HepG2 (cell line): ENCODE data around the gene TGFA. TPM values are rescaled to one million over a fixed set of nuclear protein-coding genes. Genes with fewer than 3 reads are reported as not detected.
A peak's percentile ranks its signal among the peaks of the same experiment; 100 is the strongest.

ENCODE experiments used
- ATAC-seq: fragments of 200-7000 bp; cut with Tn5 transposase; 3 replicates; pipeline ENCODE4 v1.9.1; 2020; ENCODE audit warnings: mild to moderate bottlenecking, moderate library complexity
- BruUV-seq: library from RNA; stranded (reverse); fragments of 400-500 nt; replicated peaks from 2 replicates; lab custom pipeline; 2021; lab: Mats Ljungman, UMichigan
- CTCF ChIA-PET: fragments of 300-600 bp; formaldehyde crosslinking; extraction: SDS; loops from one replicate; lab custom pipeline; 2021; ENCODE audit warnings: low total read pairs, inconsistent platforms, low intra/inter-chr PET ratio; lab: Yijun Ruan, JAX
- POLR2A ChIA-PET: fragments of 350-600 bp; sonication (Branson Sonifier 250); formaldehyde crosslinking; loops from one replicate; lab custom pipeline; 2020; ENCODE audit warnings: antibody characterized with exemption, inconsistent platforms; lab: Yijun Ruan, JAX
- DNase-seq: peaks from one replicate; pipeline ENCODE4 v3.0.0-alpha.2; 2015; ENCODE audit warnings: low spot score
- FAIRE-seq: peaks from 3 replicates; lab custom pipeline; 2011; peaks lifted over from hg19 to GRCh38; lab: Jason Lieb, UNC
- H2AFZ ChIP-seq: one replicate; pipeline ENCODE4 v1.6.1; 2011; ENCODE audit warnings: low read length, inconsistent platforms
- H3K27ac ChIP-seq: fragments of 300-600 bp; 3 replicates; pipeline ENCODE4 v1.8.0; 2011; ENCODE audit warnings: mixed run types, mild to moderate bottlenecking, mixed read lengths, low read length, inconsistent platforms; ENCODE audit not compliant: insufficient read depth; ENCODE audit errors: extremely low read length
- H3K27me3 ChIP-seq, 2 experiments: fragments of 200-600 bp in 1 of 2; 2 replicates in 1 of 2; 3 replicates in 1 of 2; pipeline versions ENCODE4 v1.6.0 to v1.8.0; 2011; ENCODE audit warnings: low read length in 2 of 2, mild to moderate bottlenecking in 2 of 2, moderate library complexity in 2 of 2, inconsistent platforms in 1 of 2; ENCODE audit not compliant: insufficient read depth in 2 of 2, control insufficient read depth in 1 of 2
- H3K36me3 ChIP-seq, 2 experiments: fragments of 200-600 bp in 1 of 2; replicated peaks in 1 of 2; 2 replicates in 1 of 2; 3 replicates in 1 of 2; pipeline versions ENCODE4 v1.5.1 to v1.8.0; 2011; ENCODE audit warnings: low read length in 2 of 2, inconsistent platforms in 1 of 2; ENCODE audit not compliant: insufficient read depth in 2 of 2, control insufficient read depth in 1 of 2
- H3K4me1 ChIP-seq: 2 replicates; pipeline ENCODE4 v1.5.1; 2012; ENCODE audit warnings: low read length, inconsistent platforms; ENCODE audit not compliant: insufficient read depth
- H3K4me2 ChIP-seq: 2 replicates; pipeline ENCODE4 v1.6.0; 2011; ENCODE audit warnings: low read depth, low read length, inconsistent platforms
- H3K4me3 ChIP-seq, 3 experiments: fragments of 200-600 bp in 1 of 3; sonication (generic), shearing (Covaris generic) in 1 of 3; replicated peaks in 1 of 3; 2 replicates each; pipeline ENCODE4 v1.5.1; 2011 to 2016; ENCODE audit warnings: low read length in 3 of 3, inconsistent platforms in 2 of 3, low read depth in 2 of 3, mild to moderate bottlenecking in 2 of 3, control low read depth in 1 of 3, mixed read lengths in 1 of 3; ENCODE audit not compliant: insufficient read depth in 1 of 3
- H3K79me2 ChIP-seq: one replicate; pipeline ENCODE4 v1.6.1; 2011; ENCODE audit warnings: low read length, inconsistent platforms; ENCODE audit not compliant: insufficient read depth
- H3K9ac ChIP-seq: 2 replicates; pipeline ENCODE4 v1.6.0; 2011; ENCODE audit warnings: mild to moderate bottlenecking, low read depth, low read length, inconsistent platforms; ENCODE audit not compliant: insufficient read depth
- H3K9me3 ChIP-seq: 2 replicates; pipeline ENCODE4 v1.5.1; 2012; ENCODE audit warnings: mild to moderate bottlenecking, low read length
- H4K20me1 ChIP-seq: 2 replicates; pipeline ENCODE4 v1.6.0; 2011; ENCODE audit warnings: inconsistent platforms, mild to moderate bottlenecking, low read length, moderate library complexity; ENCODE audit not compliant: insufficient read depth
- ATF2 ChIP-seq: sonication (generic); formaldehyde crosslinking; IDR thresholded peaks from 2 replicates; pipeline ENCODE4 v1.4.0; 2020; ENCODE audit warnings: missing genetic modification reagents
- CHCHD3 ChIP-seq: sonication (generic); formaldehyde crosslinking; IDR thresholded peaks from 2 replicates; pipeline ENCODE4 v1.8.0; 2022; ENCODE audit warnings: mild to moderate bottlenecking, missing genetic modification reagents, moderate library complexity
- CHD2 ChIP-seq: IDR thresholded peaks from 2 replicates; pipeline ENCODE4 v1.6.1; 2011; ENCODE audit warnings: low read depth, low read length, improper control_type of control experiment
- MAFF ChIP-seq: IDR thresholded peaks from 2 replicates; pipeline ENCODE4 v1.6.1; 2011; ENCODE audit warnings: low read depth, low read length, improper control_type of control experiment
- MAFK ChIP-seq, 2 experiments: IDR thresholded peaks in 1 of 2; conservative IDR thresholded peaks in 1 of 2; 2 replicates each; pipeline ENCODE4 v1.6.1; 2011; ENCODE audit warnings: improper control_type of control experiment in 2 of 2, low read length in 2 of 2
- NBN ChIP-seq: fragments of 450-650 bp; conservative IDR thresholded peaks from 2 replicates; pipeline ENCODE4 v1.6.1; 2017
- NR2F6 ChIP-seq, 2 experiments: IDR thresholded peaks; 2 replicates each; pipeline ENCODE4 v1.6.1; 2016; ENCODE audit warnings: antibody characterized with exemption in 1 of 2, mild to moderate bottlenecking in 1 of 2
- PPARG ChIP-seq: conservative IDR thresholded peaks from 2 replicates; pipeline ENCODE4 v1.6.1; 2016; ENCODE audit warnings: missing biosample characterization, missing genetic modification reagents
- SMAD1 ChIP-seq: sonication (generic); formaldehyde crosslinking; IDR thresholded peaks from 2 replicates; pipeline ENCODE4 v1.4.0; 2020; ENCODE audit warnings: missing genetic modification reagents, low read depth, mild to moderate bottlenecking, borderline replicate concordance
- SP140L ChIP-seq: sonication (generic); formaldehyde crosslinking; IDR thresholded peaks from 2 replicates; pipeline ENCODE4 v1.4.0; 2020; ENCODE audit warnings: missing genetic modification reagents, borderline replicate concordance
- SP2 ChIP-seq: sonication (generic); formaldehyde crosslinking; IDR thresholded peaks from 2 replicates; pipeline ENCODE4 v1.5.1; 2020; ENCODE audit warnings: mild to moderate bottlenecking, missing genetic modification reagents
- TFAP4 ChIP-seq: sonication (generic); IDR thresholded peaks from 2 replicates; pipeline ENCODE4 v1.6.1; 2016; ENCODE audit warnings: low read depth, borderline replicate concordance
- ZNF367 ChIP-seq: sonication (generic); formaldehyde crosslinking; IDR thresholded peaks from 2 replicates; pipeline ENCODE4 v1.4.0; 2020; ENCODE audit warnings: missing genetic modification reagents, borderline replicate concordance
- ZNF891 ChIP-seq: sonication (generic); formaldehyde crosslinking; IDR thresholded peaks from 2 replicates; pipeline ENCODE4 v1.5.0; 2020; ENCODE audit warnings: mild to moderate bottlenecking, missing genetic modification reagents
- WGBS: methylation state at CpG from one replicate; pipeline ENCODE4 v1.1.6; 2017; ENCODE audit warnings: low lambda C conversion rate; 5-methylcytosine and 5-hydroxymethylcytosine counted together
- in situ Hi-C: cut with HindIII; loops from 2 replicates; pipeline ENCODE4 v1.10.0; 2017; ENCODE audit warnings: low pct_unique_long_range_greater_than_20kb; ENCODE audit not compliant: extremely low pct_ligation_motif_present
- intact Hi-C: fragments of 100-400 bp; cut with micrococcal nuclease; formaldehyde crosslinking; loops from one replicate; pipeline ENCODE4 v1.10.0; 2022; ENCODE audit not compliant: unreplicated experiment
- polyA plus RNA-seq, 8 experiments: library from polyadenylated mRNA; depleted of rRNA in 3 of 8; stranded (reverse) in 7 of 8; unstranded in 1 of 8; fragments of >200 nt; fragmentation: Illumina TruSeq in 4 of 8; extraction: Trizol in 4 of 8; gene quantifications; 2 replicates each; pipeline versions ENCODE4 v1.2.1 to v1.2.3, GENCODE V29; 2011 to 2016; ENCODE audit warnings: low read depth in 4 of 8, missing spikeins in 1 of 8, mixed read lengths in 1 of 8; ENCODE audit not compliant: insufficient read depth in 1 of 8
- total RNA-seq, 5 experiments: library from RNA; depleted of rRNA; stranded (reverse); fragments of >200 nt; fragmentation: Illumina TruSeq; extraction: Trizol; gene quantifications; 2 replicates each; pipeline ENCODE4 v1.2.3, GENCODE V29; 2016; ENCODE audit warnings: low read depth in 1 of 5
- TF ChIP-seq, protein P1 (sequence below): IDR thresholded peaks from 2 replicates; pipeline ENCODE4 v1.6.1; 2016; ENCODE audit warnings: missing genetic modification reagents, missing compliant biosample characterization
- TF ChIP-seq, protein P2 (sequence below): sonication (generic); formaldehyde crosslinking; conservative IDR thresholded peaks from 2 replicates; pipeline ENCODE4 v1.4.0; 2020; ENCODE audit warnings: missing genetic modification reagents

The TGFA gene
- total and polyA plus RNA-seq, 2 of the 13 experiments (the other 11 are each of a cell fraction or from before 2014, with no cell fraction given), result 7.8 to 15.3 TPM

GRCh38 chr2:70418514-70418913 is 135.1 kb downstream of the TGFA start:
- WGBS, result 36% methylated on average over 12 of the region's 12 CpGs
- no peak overlapping the region; the same call in 1 of the 2 replicates for H3K4me2 ChIP-seq
- H3K79me2 ChIP-seq, result no peaks in the 10 kb centered on the region
- in situ Hi-C loops, result no loop called here
- no peak for FAIRE-seq
- H3K9ac ChIP-seq, result no peak overlapping the region
- no TSS peak for BruUV-seq
- intact Hi-C loops, result no loop called here
- TF ChIP-seq, protein P1, sequence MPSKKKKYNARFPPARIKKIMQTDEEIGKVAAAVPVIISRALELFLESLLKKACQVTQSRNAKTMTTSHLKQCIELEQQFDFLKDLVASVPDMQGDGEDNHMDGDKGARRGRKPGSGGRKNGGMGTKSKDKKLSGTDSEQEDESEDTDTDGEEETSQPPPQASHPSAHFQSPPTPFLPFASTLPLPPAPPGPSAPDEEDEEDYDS (CRISPR knock-in tag), result no peak
- peak; percentile 83 for TF ChIP-seq CHD2
- H3K4me3 ChIP-seq, result no peak overlapping the region
- no peaks in the 10 kb centered on the region for H4K20me1 ChIP-seq
- peaks cover 0 to 21% of the 10 kb centered on the region in 2 experiments; a peak in 2 of 5 replicates for H3K27me3 ChIP-seq
- H3K36me3 ChIP-seq, result no peaks in the 10 kb centered on the region
- POLR2A ChIA-PET, result no interaction called here
- H2AFZ ChIP-seq, result no peak overlapping the region
- H3K9me3 ChIP-seq, result no peaks in the 10 kb centered on the region
- CTCF ChIA-PET, result no interaction called here
- ATAC-seq, result no peak
- no peak for DNase-seq
- H3K27ac ChIP-seq, result no peak overlapping the region
- no peaks in the 10 kb centered on the region for H3K4me1 ChIP-seq

GRCh38 chr2:70417011-70417410 is 136.6 kb downstream of the TGFA start:
- H3K36me3 ChIP-seq, result no peaks in the 10 kb centered on the region
- WGBS, result 15% methylated on average over 1 of the region's 1 CpG
- TF ChIP-seq TFAP4, result no peak
- TF ChIP-seq MAFK (conservative IDR thresholded peaks at IDR 0.05 in 1 of 2, IDR thresholded peaks at IDR 0.05 in 1 of 2; ENCODE audit: low read length in 2 of 2), result peak; percentile 39 to 64; a peak in 3 of 4 replicates
- no peak for TF ChIP-seq CHCHD3 (CRISPR knock-in tag)
- no peak for TF ChIP-seq PPARG (CRISPR knock-in tag)
- no peak for TF ChIP-seq SP140L (CRISPR knock-in tag)
- TF ChIP-seq SP2 (CRISPR knock-in tag), result no peak
- TF ChIP-seq ZNF367, result no peak
- no peak for TF ChIP-seq ATF2
- TF ChIP-seq, protein P2, sequence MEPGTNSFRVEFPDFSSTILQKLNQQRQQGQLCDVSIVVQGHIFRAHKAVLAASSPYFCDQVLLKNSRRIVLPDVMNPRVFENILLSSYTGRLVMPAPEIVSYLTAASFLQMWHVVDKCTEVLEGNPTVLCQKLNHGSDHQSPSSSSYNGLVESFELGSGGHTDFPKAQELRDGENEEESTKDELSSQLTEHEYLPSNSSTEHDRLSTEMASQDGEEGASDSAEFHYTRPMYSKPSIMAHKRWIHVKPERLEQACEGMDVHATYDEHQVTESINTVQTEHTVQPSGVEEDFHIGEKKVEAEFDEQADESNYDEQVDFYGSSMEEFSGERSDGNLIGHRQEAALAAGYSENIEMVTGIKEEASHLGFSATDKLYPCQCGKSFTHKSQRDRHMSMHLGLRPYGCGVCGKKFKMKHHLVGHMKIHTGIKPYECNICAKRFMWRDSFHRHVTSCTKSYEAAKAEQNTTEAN (CRISPR knock-in tag), result no peak
- no peak for TF ChIP-seq ZNF891 (CRISPR knock-in tag)
- no peak for TF ChIP-seq NBN
- TF ChIP-seq SMAD1 (CRISPR knock-in tag), result no peak
- peak; percentile 54 for TF ChIP-seq MAFF
- TF ChIP-seq NR2F6 (IDR thresholded peaks at IDR 0.05), result no peak
- no peak for TF ChIP-seq NR2F6 (CRISPR knock-in tag; IDR thresholded peaks at IDR 0.05)
- TF ChIP-seq, all 625 proteins: peak for 2
- Histone ChIP-seq H3K4me2 (no peak overlapping the region), H4K20me1 (no peaks in the 10 kb centered on the region), H3K27me3 (peaks cover 0 to 31% of the 10 kb centered on the region in 2 experiments; a peak in 2 of 5 replicates), H3K4me3 (no peak overlapping the region), H2AFZ (no peak overlapping the region), H3K9ac (no peak overlapping the region), H3K79me2 (no peaks in the 10 kb centered on the region), H3K27ac (no peak overlapping the region), H3K4me1 (peaks cover 9% of the 10 kb centered on the region), H3K9me3 (no peaks in the 10 kb centered on the region)
- POLR2A ChIA-PET, result no interaction called here
- DNase-seq (no peak), FAIRE-seq (no peak), ATAC-seq (no peak)
- intact Hi-C loops, result no loop called here
- CTCF ChIA-PET, result no interaction called here
- in situ Hi-C loops, result no loop called here
- no TSS peak for BruUV-seq
